H1 (cell line): ENCODE data around the gene HLA-G. TPM values are rescaled to one million over a fixed set of nuclear protein-coding genes. Genes with fewer than 3 reads are reported as not detected.

Experiments used
- CTCF ChIP-seq, 3 experiments: IDR thresholded peaks; 1 replicate in 2 of 3; 2 replicates in 1 of 3; pipeline versions ENCODE4 v1.5.1 to v1.6.1; 2011; ENCODE audit warnings: low read length in 3 of 3, mild to moderate bottlenecking in 3 of 3, inconsistent platforms in 2 of 3, low read depth in 1 of 3, moderate library complexity in 1 of 3; ENCODE audit not compliant: insufficient read depth in 1 of 3; ENCODE audit errors: control extremely low read depth in 1 of 3
- HDAC6 ChIP-seq: IDR thresholded peaks from one replicate; pipeline ENCODE4 v1.7.1; 2012; ENCODE audit warnings: low read depth, mild to moderate bottlenecking, inconsistent platforms, low read length, moderate library complexity
- SIN3A ChIP-seq, 2 experiments: IDR thresholded peaks in 1 of 2; conservative IDR thresholded peaks in 1 of 2; 2 replicates each; pipeline ENCODE4 v1.6.1; 2011 to 2012; ENCODE audit warnings: low read length in 2 of 2, improper control_type of control experiment in 1 of 2, low read depth in 1 of 2, mild to moderate bottlenecking in 1 of 2
- SIX5 ChIP-seq: IDR thresholded peaks from 2 replicates; pipeline ENCODE4 v1.6.1; 2011; ENCODE audit warnings: mild to moderate bottlenecking, low read depth, low read length
- polyA plus RNA-seq, 7 experiments: library from polyadenylated mRNA; depleted of rRNA in 3 of 7; stranded (reverse) in 5 of 7; unstranded in 2 of 7; fragments of >200 nt in 5 of 7; fragments of 200-250 nt in 2 of 7; gene quantifications; 1 replicate in 5 of 7; 2 replicates in 1 of 7; 4 replicates in 1 of 7; pipeline versions ENCODE4 v1.2.1 to v1.2.3, GENCODE V29; 2011 to 2013; ENCODE audit warnings: missing spikeins in 2 of 7, mixed read lengths in 2 of 7
- total RNA-seq: library from RNA; stranded (reverse); fragmentation: NEBNext Ultra II Directional; extraction: Animal tissue kit (Norgen Biotek cat#: 25700); gene quantifications from 2 replicates; pipeline ENCODE4 v1.2.1, GENCODE V29; 2021

HLA-G gene
- total and polyA plus RNA-seq, 2 of the 8 experiments (the other 6 are each of a cell fraction or from before 2014, with no cell fraction given) = 3.2 to 4.8 TPM

- TF ChIP-seq CTCF (IDR thresholded peaks at IDR 0.05; ENCODE audit: control extremely low read depth in 1 of 3, insufficient read depth in 1 of 3, low read depth in 1 of 3, low read length in 3 of 3) (peak; percentile 96 to 98 (median 97)), SIN3A (conservative IDR thresholded peaks at IDR 0.05 in 1 of 2, IDR thresholded peaks at IDR 0.05 in 1 of 2; ENCODE audit: low read depth in 1 of 2, low read length in 2 of 2) (0 out of 4 replicates have a peak, but pooled peaks of 1 of the 2 experiments have one; percentile 45), SIX5 (no peak), HDAC6 (no peak)
Observed at GRCh38 chr6:29847871-29848630, 20.4 kb downstream of the HLA-G start (continued).
